Measurements from ENCODE around the gene NELL1.
"Not testable (repeated sequence)": the region's sequence is repeated elsewhere in the genome, so short reads cannot be mapped to it uniquely, and the experiment has no call there.

The NELL1 gene

GRCh38 chr11:21257461-21257860 lies 588.1 kb downstream of the NELL1 start:
- DNase-seq: no peak

GRCh38 chr11:21258414-21258813 lies 589.0 kb downstream of the NELL1 start:
- no peak for DNase-seq

GRCh38 chr11:21260101-21260500 lies 590.7 kb downstream of the NELL1 start:
- DNase-seq: no peak

GRCh38 chr11:21262992-21263391 lies 593.6 kb downstream of the NELL1 start:
- DNase-seq: no peak

- no peak for DNase-seq
These were observed 594.7 kb downstream of the NELL1 start for GRCh38 chr11:21264125-21264524.

- DNase-seq: no peak
These were observed 598.6 kb downstream of the NELL1 start for GRCh38 chr11:21268036-21268435.

GRCh38 chr11:21272139-21272538 lies 602.8 kb downstream of the NELL1 start:
- not testable (repeated sequence) for DNase-seq

GRCh38 chr11:21278840-21279239 lies 609.5 kb downstream of the NELL1 start:
- no peak for DNase-seq

GRCh38 chr11:21285104-21285503 lies 615.7 kb downstream of the NELL1 start:
- no peak for DNase-seq

GRCh38 chr11:21289686-21290085 lies 620.3 kb downstream of the NELL1 start:
- DNase-seq: no peak

- no peak for DNase-seq
These were observed 626.1 kb downstream of the NELL1 start for GRCh38 chr11:21295508-21295907.

- no peak for DNase-seq
These were observed 632.6 kb downstream of the NELL1 start for GRCh38 chr11:21301981-21302380.

GRCh38 chr11:21306739-21307358 lies 637.5 kb downstream of the NELL1 start:
- DNase-seq: no peak

GRCh38 chr11:21307874-21308273 lies 638.5 kb downstream of the NELL1 start:
- no peak for DNase-seq

GRCh38 chr11:21316591-21316990 lies 647.2 kb downstream of the NELL1 start:
- DNase-seq: no peak

GRCh38 chr11:21321072-21321471 lies 651.7 kb downstream of the NELL1 start:
- no peak for DNase-seq

GRCh38 chr11:21321530-21321929 lies 652.1 kb downstream of the NELL1 start:
- DNase-seq: no peak

- no peak for DNase-seq
These were observed 654.2 kb downstream of the NELL1 start for GRCh38 chr11:21323617-21324016.

- no peak for DNase-seq
These were observed 673.8 kb downstream of the NELL1 start for GRCh38 chr11:21343204-21343603.

GRCh38 chr11:21346361-21346760 lies 677.0 kb downstream of the NELL1 start:
- no peak for DNase-seq

GRCh38 chr11:21350613-21351012 lies 681.2 kb downstream of the NELL1 start:
- DNase-seq: no peak

- DNase-seq: no peak
These were observed 684.0 kb downstream of the NELL1 start for GRCh38 chr11:21353425-21353824.

- no peak for DNase-seq
These were observed 695.7 kb downstream of the NELL1 start for GRCh38 chr11:21364866-21365624.

GRCh38 chr11:21369947-21370346 lies 700.6 kb downstream of the NELL1 start:
- DNase-seq: no peak

GRCh38 chr11:21371044-21371443 lies 701.7 kb downstream of the NELL1 start:
- no peak for DNase-seq

Measured in NK-92 treated with Interleukin-12 subunit alpha and Interleukin-12 subunit beta, amount 100 ng/mL, for 24 hours (cell line).